Ishikawa (cell line): ENCODE measurements around the gene ABLIM2.

ENCODE experiments used
- CEBPB ChIP-seq: IDR thresholded peaks from 2 replicates; pipeline ENCODE4 v1.6.1; 2012
- CREB1 ChIP-seq: IDR thresholded peaks from 2 replicates; pipeline ENCODE4 v1.6.1; 2012; ENCODE audit warnings: low read depth
- EP300 ChIP-seq: IDR thresholded peaks from 2 replicates; pipeline ENCODE4 v1.6.1; 2012; ENCODE audit warnings: borderline replicate concordance
- RAD21 ChIP-seq: IDR thresholded peaks from 2 replicates; pipeline ENCODE4 v1.6.1; 2012; ENCODE audit warnings: low read depth
- TAF1 ChIP-seq: IDR thresholded peaks from 2 replicates; pipeline ENCODE4 v1.6.1; 2012; ENCODE audit warnings: low read depth, mild to moderate bottlenecking
- TEAD4 ChIP-seq: IDR thresholded peaks from 2 replicates; pipeline ENCODE4 v1.6.1; 2012
- YY1 ChIP-seq: IDR thresholded peaks from 2 replicates; pipeline ENCODE4 v1.6.1; 2012; ENCODE audit warnings: low read depth
- ZBTB7A ChIP-seq: IDR thresholded peaks from 2 replicates; pipeline ENCODE4 v1.6.1; 2012; ENCODE audit warnings: low read depth
- TF ChIP-seq, protein P1 (sequence below): IDR thresholded peaks from 2 replicates; pipeline ENCODE4 v1.6.1; 2012; ENCODE audit warnings: low read depth, mild to moderate bottlenecking

DNA sequence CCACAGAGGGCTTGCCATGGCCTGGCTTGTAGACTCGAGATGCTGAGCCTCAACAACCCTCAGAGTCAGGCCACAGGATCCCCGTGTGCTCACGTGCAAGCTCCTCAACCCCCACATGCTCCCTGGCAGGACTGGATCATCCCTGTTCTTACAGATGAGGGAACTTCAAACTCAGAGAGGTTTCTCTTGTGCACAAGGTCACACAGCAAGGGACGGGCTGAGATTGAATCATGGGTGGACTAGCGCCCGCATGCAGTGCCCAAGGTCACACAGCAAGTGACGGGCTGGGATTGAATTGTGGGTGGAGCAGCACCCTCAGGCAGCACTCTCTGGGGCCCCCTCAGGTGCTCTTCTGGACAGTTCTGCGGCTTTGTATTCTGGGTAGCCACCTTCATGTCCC lies 158.4 kb downstream of the ABLIM2 start:
- TF ChIP-seq TAF1 (no peak), YY1 (no peak), RAD21 (no peak), CREB1 (no peak), CEBPB (no peak), ZBTB7A (no peak), EP300 (no peak), TEAD4 (no peak)
- TF ChIP-seq, protein P1, sequence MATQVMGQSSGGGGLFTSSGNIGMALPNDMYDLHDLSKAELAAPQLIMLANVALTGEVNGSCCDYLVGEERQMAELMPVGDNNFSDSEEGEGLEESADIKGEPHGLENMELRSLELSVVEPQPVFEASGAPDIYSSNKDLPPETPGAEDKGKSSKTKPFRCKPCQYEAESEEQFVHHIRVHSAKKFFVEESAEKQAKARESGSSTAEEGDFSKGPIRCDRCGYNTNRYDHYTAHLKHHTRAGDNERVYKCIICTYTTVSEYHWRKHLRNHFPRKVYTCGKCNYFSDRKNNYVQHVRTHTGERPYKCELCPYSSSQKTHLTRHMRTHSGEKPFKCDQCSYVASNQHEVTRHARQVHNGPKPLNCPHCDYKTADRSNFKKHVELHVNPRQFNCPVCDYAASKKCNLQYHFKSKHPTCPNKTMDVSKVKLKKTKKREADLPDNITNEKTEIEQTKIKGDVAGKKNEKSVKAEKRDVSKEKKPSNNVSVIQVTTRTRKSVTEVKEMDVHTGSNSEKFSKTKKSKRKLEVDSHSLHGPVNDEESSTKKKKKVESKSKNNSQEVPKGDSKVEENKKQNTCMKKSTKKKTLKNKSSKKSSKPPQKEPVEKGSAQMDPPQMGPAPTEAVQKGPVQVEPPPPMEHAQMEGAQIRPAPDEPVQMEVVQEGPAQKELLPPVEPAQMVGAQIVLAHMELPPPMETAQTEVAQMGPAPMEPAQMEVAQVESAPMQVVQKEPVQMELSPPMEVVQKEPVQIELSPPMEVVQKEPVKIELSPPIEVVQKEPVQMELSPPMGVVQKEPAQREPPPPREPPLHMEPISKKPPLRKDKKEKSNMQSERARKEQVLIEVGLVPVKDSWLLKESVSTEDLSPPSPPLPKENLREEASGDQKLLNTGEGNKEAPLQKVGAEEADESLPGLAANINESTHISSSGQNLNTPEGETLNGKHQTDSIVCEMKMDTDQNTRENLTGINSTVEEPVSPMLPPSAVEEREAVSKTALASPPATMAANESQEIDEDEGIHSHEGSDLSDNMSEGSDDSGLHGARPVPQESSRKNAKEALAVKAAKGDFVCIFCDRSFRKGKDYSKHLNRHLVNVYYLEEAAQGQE = no peak
